GM12878 (cell line): ENCODE data around the gene CPNE5. TPM values are rescaled to one million over a fixed set of nuclear protein-coding genes. Genes with fewer than 3 reads are reported as not detected.

Experiments
- ATAC-seq: fragments of 200-7000 bp; cut with Tn5 transposase; 3 replicates; pipeline ENCODE4 v1.9.1; 2020; ENCODE audit warnings: mild to moderate bottlenecking, moderate library complexity
- BruUV-seq: library from RNA; stranded (reverse); fragments of 400-500 nt; replicated peaks from 2 replicates; lab custom pipeline; 2021; lab: Mats Ljungman, UMichigan
- CTCF ChIA-PET: fragments of 300-600 bp; sonication (Branson Sonifier 250); formaldehyde crosslinking; extraction: SDS; loops from one replicate; lab custom pipeline; 2021; ENCODE audit warnings: inconsistent platforms; lab: Yijun Ruan, JAX
- POLR2A ChIA-PET: fragments of 350-600 bp; formaldehyde crosslinking; extraction: SDS; loops from one replicate; lab custom pipeline; 2021; ENCODE audit warnings: inconsistent platforms; lab: Charles Lee
- RAD21 ChIA-PET: fragments of 300-600 bp; sonication (Branson Sonifier 250); formaldehyde crosslinking; loops from one replicate; lab custom pipeline; 2023; ENCODE audit warnings: antibody characterized with exemption; ENCODE audit not compliant: unreplicated experiment; lab: Charles Lee
- SMC1A ChIA-PET: fragments of 300-600 bp; sonication (Branson Sonifier 250); formaldehyde crosslinking; loops from one replicate; lab custom pipeline; 2023; ENCODE audit not compliant: unreplicated experiment, uncharacterized antibody; lab: Charles Lee
- DNase-seq: peaks from one replicate; pipeline ENCODE4 v3.0.0-alpha.2; 2011; ENCODE audit warnings: low read depth, low spot score
- FAIRE-seq: peaks from 3 replicates; lab custom pipeline; 2011; peaks lifted over from hg19 to GRCh38; lab: Jason Lieb, UNC
- H2AFZ ChIP-seq: 2 replicates; pipeline ENCODE4 v1.6.0; 2011; ENCODE audit warnings: low read depth, low read length, control low read depth; ENCODE audit not compliant: control insufficient read depth
- H3K27ac ChIP-seq: 2 replicates; pipeline ENCODE4 v1.5.1; 2011; ENCODE audit warnings: control low read depth; ENCODE audit not compliant: control insufficient read depth, insufficient read depth
- H3K27me3 ChIP-seq, 2 experiments: replicated peaks in 1 of 2; 2 replicates each; pipeline versions ENCODE4 v1.6.0 to v1.6.1; 2011; ENCODE audit warnings: low read length in 1 of 2; ENCODE audit not compliant: control insufficient read depth in 2 of 2, insufficient read depth in 2 of 2
- H3K36me3 ChIP-seq, 2 experiments: 2 replicates each; pipeline ENCODE4 v1.5.1; 2011; ENCODE audit warnings: low read length in 1 of 2; ENCODE audit not compliant: control insufficient read depth in 2 of 2, insufficient read depth in 2 of 2
- H3K4me1 ChIP-seq: 2 replicates; pipeline ENCODE4 v1.6.1; 2011; ENCODE audit warnings: mild to moderate bottlenecking, low read length, moderate library complexity, mixed read lengths; ENCODE audit not compliant: control insufficient read depth, insufficient read depth
- H3K4me2 ChIP-seq: 2 replicates; pipeline ENCODE4 v1.6.0; 2011; ENCODE audit warnings: control low read depth; ENCODE audit not compliant: control insufficient read depth, insufficient read depth
- H3K4me3 ChIP-seq: fragments of 200-600 bp; sonication (generic); 2 replicates; pipeline ENCODE4 v1.5.1; 2016
- H3K79me2 ChIP-seq: 2 replicates; pipeline ENCODE4 v1.6.0; 2011; ENCODE audit warnings: low read length; ENCODE audit not compliant: control insufficient read depth, insufficient read depth
- H3K9ac ChIP-seq: 2 replicates; pipeline ENCODE4 v1.8.0; 2011; ENCODE audit warnings: low read length, control low read depth, mixed read lengths; ENCODE audit not compliant: control insufficient read depth, insufficient read depth
- H3K9me3 ChIP-seq: replicated peaks from 3 replicates; pipeline ENCODE4 v1.5.1; 2011; ENCODE audit warnings: mild to moderate bottlenecking, low read length; ENCODE audit not compliant: control insufficient read depth, insufficient read depth
- H4K20me1 ChIP-seq: 2 replicates; pipeline ENCODE4 v1.6.0; 2011; ENCODE audit not compliant: control insufficient read depth, insufficient read depth
- ATF2 ChIP-seq: IDR thresholded peaks from 2 replicates; pipeline ENCODE4 v1.6.1; 2012; ENCODE audit warnings: low read length, inconsistent platforms
- BMI1 ChIP-seq: fragments of 450-650 bp; IDR thresholded peaks from 2 replicates; pipeline ENCODE4 v1.6.1; 2016; ENCODE audit warnings: mild to moderate bottlenecking, moderate library complexity, borderline replicate concordance
- CTCF ChIP-seq, 3 experiments: IDR thresholded peaks in 2 of 3; conservative IDR thresholded peaks in 1 of 3; 2 replicates each; pipeline ENCODE4 v1.5.1; 2011; ENCODE audit warnings: low read depth in 3 of 3, low read length in 3 of 3, mild to moderate bottlenecking in 3 of 3, control low read depth in 2 of 3, moderate library complexity in 2 of 3, inconsistent platforms in 1 of 3, mixed read lengths in 1 of 3; ENCODE audit not compliant: control insufficient read depth in 2 of 3, insufficient read depth in 1 of 3; ENCODE audit errors: extremely low read depth in 1 of 3
- ESRRA ChIP-seq: IDR thresholded peaks from 2 replicates; pipeline ENCODE4 v1.6.1; 2012; ENCODE audit warnings: mild to moderate bottlenecking, low read length, improper control_type of control experiment
- EZH2 ChIP-seq: IDR thresholded peaks from 2 replicates; pipeline ENCODE4 v1.6.1; 2012; ENCODE audit warnings: low read depth, mild to moderate bottlenecking, control low read depth, inconsistent platforms, low read length, borderline replicate concordance; ENCODE audit not compliant: control insufficient read depth
- LARP7 ChIP-seq: fragments of 450-650 bp; IDR thresholded peaks from 2 replicates; pipeline ENCODE4 v1.6.1; 2017; ENCODE audit warnings: mild to moderate bottlenecking
- PML ChIP-seq: IDR thresholded peaks from 2 replicates; pipeline ENCODE4 v1.6.1; 2012; ENCODE audit warnings: low read length, inconsistent platforms
- SIX5 ChIP-seq: IDR thresholded peaks from 2 replicates; pipeline ENCODE4 v1.6.1; 2011; ENCODE audit warnings: mild to moderate bottlenecking, low read depth, low read length, moderate library complexity; ENCODE audit not compliant: severe bottlenecking
- STAT1 ChIP-seq: fragments of 450-650 bp; conservative IDR thresholded peaks from 2 replicates; pipeline ENCODE4 v1.6.1; 2014; ENCODE audit warnings: antibody characterized with exemption, mild to moderate bottlenecking
- ZZZ3 ChIP-seq: IDR thresholded peaks from 2 replicates; pipeline ENCODE4 v1.6.1; 2011; ENCODE audit warnings: low read depth; ENCODE audit not compliant: control insufficient read depth, insufficient read length
- WGBS: methylation state at CpG from one replicate; pipeline ENCODE4 v1.1.6; 2016; ENCODE audit warnings: low lambda C conversion rate; ENCODE audit not compliant: insufficient replicate concordance, insufficient coverage; ENCODE audit errors: missing lambda C conversion rate; 5-methylcytosine and 5-hydroxymethylcytosine counted together
- in situ Hi-C: fragments of 300-500 bp; cut with MboI; formaldehyde crosslinking; loops from 9 replicates; pipeline ENCODE4 v1.14.3; 2018; ENCODE audit warnings: mixed read lengths
- intact Hi-C: fragments of 100-400 bp; cut with micrococcal nuclease; formaldehyde crosslinking; loops from one replicate; pipeline ENCODE4 v1.14.2; 2022; ENCODE audit not compliant: unreplicated experiment
- polyA plus RNA-seq, 11 experiments: library from polyadenylated mRNA; depleted of rRNA in 4 of 11; unstranded in 6 of 11; stranded (reverse) in 5 of 11; fragments of >200 nt; fragmentation: Nextera tagmentation in 4 of 11; fragmentation: Illumina TruSeq in 1 of 11; extraction: Ambion mirVana in 4 of 11; extraction: Trizol in 1 of 11; gene quantifications; 1 replicate in 1 of 11; 2 replicates in 10 of 11; pipeline versions ENCODE4 v1.2.1 to v1.2.3, GENCODE V29; 2011 to 2016; ENCODE audit warnings: inconsistent platforms in 2 of 11, missing spikeins in 2 of 11, low read depth in 1 of 11
- total RNA-seq, 4 experiments: library from RNA; depleted of rRNA in 3 of 4; stranded (reverse); fragments of >200 nt in 3 of 4; fragmentation: Illumina TruSeq in 1 of 4; extraction: Trizol in 1 of 4; gene quantifications; 2 replicates each; pipeline versions ENCODE4 v1.2.1 to v1.2.3, GENCODE V29; 2013 to 2021
- TF ChIP-seq, protein P1 (sequence below): fragments of 450-650 bp; IDR thresholded peaks from 2 replicates; pipeline ENCODE4 v1.6.1; 2016; ENCODE audit warnings: mild to moderate bottlenecking
- TF ChIP-seq, protein P2 (sequence below): fragments of 450-650 bp; IDR thresholded peaks from 2 replicates; pipeline ENCODE4 v1.6.1; 2017; ENCODE audit warnings: mild to moderate bottlenecking
- TF ChIP-seq, protein P3 (sequence below): IDR thresholded peaks from 2 replicates; pipeline ENCODE4 v1.6.1; 2011; ENCODE audit warnings: borderline replicate concordance, low read depth, mild to moderate bottlenecking, moderate library complexity, mixed read lengths, low read length; ENCODE audit not compliant: insufficient read depth; ENCODE audit errors: extremely low read length

The CPNE5 gene
- total and polyA plus RNA-seq, 10 of the 15 experiments (the other 5 are each of a cell fraction or from before 2014, with no cell fraction given), result 2.4 to 39.1 (median 18.2) TPM

GRCh38 chr6:36752187-36752885 lies 86.9 kb downstream of the CPNE5 start:
- peak overlapping the region; percentile 99 for H3K4me2 ChIP-seq
- in situ Hi-C loops (loop anchor here (5.0 kb wide), 1 partner anchor 130 kb away; no protein-coding TSS in a partner anchor), intact Hi-C loops (no loop called here)
- ChIA-PET RAD21 (interaction anchor here (1.3 to 8.6 kb wide), 7 partner anchors 24 to 137 kb away, joined by 4 to 124 read pairs (median 22); partner anchors contain the start of gene CDKN1A), CTCF (interaction anchor here (0.9 to 9.5 kb wide), 7 partner anchors 25 to 137 kb away, joined by 3 to 109 read pairs (median 20); partner anchors contain the start of gene CDKN1A)
- peaks cover 17% of the 10 kb centered on the region for H3K79me2 ChIP-seq
- peak overlapping the region; percentile 50; the same call in 1 of the 2 replicates for H3K9ac ChIP-seq
- H3K9me3 ChIP-seq, result no peaks in the 10 kb centered on the region; the same call in 1 of the 3 replicates
- H3K36me3 ChIP-seq, result peaks cover 0 to 2% of the 10 kb centered on the region in 2 experiments; a peak in 2 of 4 replicates
- peak overlapping the region; percentile 80 for H3K27ac ChIP-seq
- H4K20me1 ChIP-seq, result no peaks in the 10 kb centered on the region
- BruUV-seq, result no TSS peak
- H3K4me3 ChIP-seq, result no peak overlapping the region
- TF ChIP-seq STAT1 (no peak), ZZZ3 (no peak), SIX5 (no peak), BMI1 (no peak), CTCF (IDR thresholded peaks at IDR 0.05 in 2 of 3, conservative IDR thresholded peaks at IDR 0.05 in 1 of 3; ENCODE audit: control insufficient read depth in 2 of 3, extremely low read depth in 1 of 3, insufficient read depth in 1 of 3, low read depth in 3 of 3, low read length in 3 of 3) (no peak), ATF2 (no peak), LARP7 (no peak), EZH2 (no peak), ESRRA (no peak), PML (no peak)
- TF ChIP-seq, protein P1, sequence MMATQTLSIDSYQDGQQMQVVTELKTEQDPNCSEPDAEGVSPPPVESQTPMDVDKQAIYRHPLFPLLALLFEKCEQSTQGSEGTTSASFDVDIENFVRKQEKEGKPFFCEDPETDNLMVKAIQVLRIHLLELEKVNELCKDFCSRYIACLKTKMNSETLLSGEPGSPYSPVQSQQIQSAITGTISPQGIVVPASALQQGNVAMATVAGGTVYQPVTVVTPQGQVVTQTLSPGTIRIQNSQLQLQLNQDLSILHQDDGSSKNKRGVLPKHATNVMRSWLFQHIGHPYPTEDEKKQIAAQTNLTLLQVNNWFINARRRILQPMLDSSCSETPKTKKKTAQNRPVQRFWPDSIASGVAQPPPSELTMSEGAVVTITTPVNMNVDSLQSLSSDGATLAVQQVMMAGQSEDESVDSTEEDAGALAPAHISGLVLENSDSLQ, result no peak
- TF ChIP-seq, protein P2, sequence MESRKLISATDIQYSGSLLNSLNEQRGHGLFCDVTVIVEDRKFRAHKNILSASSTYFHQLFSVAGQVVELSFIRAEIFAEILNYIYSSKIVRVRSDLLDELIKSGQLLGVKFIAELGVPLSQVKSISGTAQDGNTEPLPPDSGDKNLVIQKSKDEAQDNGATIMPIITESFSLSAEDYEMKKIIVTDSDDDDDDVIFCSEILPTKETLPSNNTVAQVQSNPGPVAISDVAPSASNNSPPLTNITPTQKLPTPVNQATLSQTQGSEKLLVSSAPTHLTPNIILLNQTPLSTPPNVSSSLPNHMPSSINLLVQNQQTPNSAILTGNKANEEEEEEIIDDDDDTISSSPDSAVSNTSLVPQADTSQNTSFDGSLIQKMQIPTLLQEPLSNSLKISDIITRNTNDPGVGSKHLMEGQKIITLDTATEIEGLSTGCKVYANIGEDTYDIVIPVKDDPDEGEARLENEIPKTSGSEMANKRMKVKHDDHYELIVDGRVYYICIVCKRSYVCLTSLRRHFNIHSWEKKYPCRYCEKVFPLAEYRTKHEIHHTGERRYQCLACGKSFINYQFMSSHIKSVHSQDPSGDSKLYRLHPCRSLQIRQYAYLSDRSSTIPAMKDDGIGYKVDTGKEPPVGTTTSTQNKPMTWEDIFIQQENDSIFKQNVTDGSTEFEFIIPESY, result no peak
- TF ChIP-seq, protein P3, sequence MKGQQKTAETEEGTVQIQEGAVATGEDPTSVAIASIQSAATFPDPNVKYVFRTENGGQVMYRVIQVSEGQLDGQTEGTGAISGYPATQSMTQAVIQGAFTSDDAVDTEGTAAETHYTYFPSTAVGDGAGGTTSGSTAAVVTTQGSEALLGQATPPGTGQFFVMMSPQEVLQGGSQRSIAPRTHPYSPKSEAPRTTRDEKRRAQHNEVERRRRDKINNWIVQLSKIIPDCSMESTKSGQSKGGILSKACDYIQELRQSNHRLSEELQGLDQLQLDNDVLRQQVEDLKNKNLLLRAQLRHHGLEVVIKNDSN, result no peak
- TF ChIP-seq, all 136 proteins: peak for 0
- WGBS, result 70% methylated on average over 6 of the region's 6 CpGs
- Histone ChIP-seq H3K4me1 (peaks cover 50% of the 10 kb centered on the region), H3K27me3 (no peaks in the 10 kb centered on the region), H2AFZ (no peak overlapping the region)
- FAIRE-seq (no peak), ATAC-seq (no peak), DNase-seq (no peak)
- ChIA-PET POLR2A (interaction anchor here (1.4 to 6.1 kb wide), 3 partner anchors 15 to 71 kb away, joined by 3 to 57 read pairs (median 5); partner anchors contain the start of gene CDKN1A), SMC1A (interaction anchor here (0.7 to 9.7 kb wide), 7 partner anchors 12 to 155 kb away, joined by 3 to 120 read pairs (median 4); partner anchors contain the start of gene CDKN1A)
